ENCODE measurements around the gene STIP1.

STIP1 gene

DNA sequence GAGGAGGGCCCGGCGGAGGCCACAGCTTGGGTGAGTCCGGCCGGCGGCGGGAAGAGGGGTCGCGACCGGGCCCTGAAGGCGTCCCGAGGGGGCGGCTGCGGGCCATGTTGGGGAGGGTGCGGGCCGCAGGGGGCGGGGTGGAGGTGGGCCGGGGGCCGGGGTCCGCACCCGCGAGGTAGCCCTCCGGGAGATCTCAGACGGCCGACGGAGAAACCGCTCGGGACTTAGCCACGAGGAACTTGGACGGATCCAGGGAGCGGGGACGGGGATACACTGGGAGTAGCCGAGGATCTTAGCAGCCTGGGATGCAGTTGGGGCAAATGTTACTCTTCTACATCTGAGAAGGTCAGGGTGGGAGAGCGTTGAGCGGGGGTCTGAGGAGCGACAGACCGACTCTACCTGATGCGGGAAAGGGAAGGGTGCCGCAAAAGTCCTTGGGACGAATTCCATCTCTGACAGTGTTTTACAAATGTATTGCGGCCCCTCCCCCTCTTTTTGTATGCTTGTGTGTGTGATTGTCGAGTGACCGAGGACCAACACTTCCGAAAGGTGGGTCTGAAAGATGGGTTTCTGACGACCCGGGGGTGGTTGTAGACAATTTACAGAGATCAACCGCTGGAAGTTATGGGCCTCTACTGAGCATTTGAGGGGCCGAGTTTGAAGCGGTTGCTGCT, 658 bp downstream of the STIP1 start:
- Histone ChIP-seq H2AFZ (ENCODE audit: low read depth) (no peak overlapping the region), H4K20me1 (ENCODE audit: insufficient read depth) (peaks cover 11% of the 10 kb centered on the region), H3K4me2 (no peak overlapping the region), H3K36me3 (ENCODE audit: insufficient read depth) (peaks cover 8% of the 10 kb centered on the region; the same call in 1 of the 2 replicates), H3K4me1 (ENCODE audit: low read depth, poor library complexity, severe bottlenecking) (peaks cover 25% of the 10 kb centered on the region), H3K27ac (no peak overlapping the region; the same call in 1 of the 2 replicates), H3K9ac (no peak overlapping the region; the same call in 1 of the 2 replicates), H3K27me3 (ENCODE audit: insufficient read depth, low read depth) (no peaks in the 10 kb centered on the region), H3K4me3 (IDR thresholded peaks at IDR 0.05; ENCODE audit: insufficient read depth, low read depth, low read length) (no peak overlapping the region), H3K79me2 (ENCODE audit: insufficient read depth, low read depth) (peaks cover 27% of the 10 kb centered on the region; the same call in 1 of the 2 replicates)
- TF ChIP-seq, protein P1, sequence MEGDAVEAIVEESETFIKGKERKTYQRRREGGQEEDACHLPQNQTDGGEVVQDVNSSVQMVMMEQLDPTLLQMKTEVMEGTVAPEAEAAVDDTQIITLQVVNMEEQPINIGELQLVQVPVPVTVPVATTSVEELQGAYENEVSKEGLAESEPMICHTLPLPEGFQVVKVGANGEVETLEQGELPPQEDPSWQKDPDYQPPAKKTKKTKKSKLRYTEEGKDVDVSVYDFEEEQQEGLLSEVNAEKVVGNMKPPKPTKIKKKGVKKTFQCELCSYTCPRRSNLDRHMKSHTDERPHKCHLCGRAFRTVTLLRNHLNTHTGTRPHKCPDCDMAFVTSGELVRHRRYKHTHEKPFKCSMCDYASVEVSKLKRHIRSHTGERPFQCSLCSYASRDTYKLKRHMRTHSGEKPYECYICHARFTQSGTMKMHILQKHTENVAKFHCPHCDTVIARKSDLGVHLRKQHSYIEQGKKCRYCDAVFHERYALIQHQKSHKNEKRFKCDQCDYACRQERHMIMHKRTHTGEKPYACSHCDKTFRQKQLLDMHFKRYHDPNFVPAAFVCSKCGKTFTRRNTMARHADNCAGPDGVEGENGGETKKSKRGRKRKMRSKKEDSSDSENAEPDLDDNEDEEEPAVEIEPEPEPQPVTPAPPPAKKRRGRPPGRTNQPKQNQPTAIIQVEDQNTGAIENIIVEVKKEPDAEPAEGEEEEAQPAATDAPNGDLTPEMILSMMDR (conservative IDR thresholded peaks at IDR 0.05; ENCODE audit: low read depth, low read length) = no peak

DNA sequence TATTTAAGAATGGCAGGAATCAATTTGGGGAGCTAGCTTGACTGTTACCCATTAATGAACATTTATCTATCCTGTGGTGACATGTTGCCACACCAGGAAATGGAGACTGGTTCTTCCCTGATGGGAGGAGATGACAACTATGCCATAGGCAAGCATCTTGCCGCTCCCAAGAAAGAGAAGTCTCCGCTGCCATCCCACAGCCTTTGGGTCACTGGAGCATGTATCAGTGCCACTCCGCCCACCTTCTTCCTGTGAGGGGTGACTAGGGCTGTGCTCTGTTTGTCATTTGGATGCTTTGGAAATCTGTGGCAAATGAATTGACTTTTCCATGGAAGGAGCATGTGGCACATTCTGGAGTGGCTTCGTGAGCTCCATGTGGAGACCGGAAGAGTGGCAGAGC, 6.5 kb downstream of the STIP1 start:
- Histone ChIP-seq H3K79me2 (ENCODE audit: insufficient read depth, low read depth) (peaks cover 11% of the 10 kb centered on the region; the same call in 1 of the 2 replicates), H3K27ac (no peak overlapping the region), H2AFZ (ENCODE audit: low read depth) (no peak overlapping the region), H3K4me3 (IDR thresholded peaks at IDR 0.05; ENCODE audit: insufficient read depth, low read depth, low read length) (no peak overlapping the region), H3K4me2 (no peak overlapping the region), H3K9ac (no peak overlapping the region), H3K4me1 (ENCODE audit: low read depth, poor library complexity, severe bottlenecking) (peaks cover 5% of the 10 kb centered on the region), H3K27me3 (ENCODE audit: insufficient read depth, low read depth) (no peaks in the 10 kb centered on the region), H4K20me1 (ENCODE audit: insufficient read depth) (peaks cover 22% of the 10 kb centered on the region), H3K36me3 (ENCODE audit: insufficient read depth) (peaks cover 48% of the 10 kb centered on the region; the same call in 1 of the 2 replicates)
- TF ChIP-seq, protein P1 (conservative IDR thresholded peaks at IDR 0.05; ENCODE audit: low read depth, low read length) = no peak

DNA sequence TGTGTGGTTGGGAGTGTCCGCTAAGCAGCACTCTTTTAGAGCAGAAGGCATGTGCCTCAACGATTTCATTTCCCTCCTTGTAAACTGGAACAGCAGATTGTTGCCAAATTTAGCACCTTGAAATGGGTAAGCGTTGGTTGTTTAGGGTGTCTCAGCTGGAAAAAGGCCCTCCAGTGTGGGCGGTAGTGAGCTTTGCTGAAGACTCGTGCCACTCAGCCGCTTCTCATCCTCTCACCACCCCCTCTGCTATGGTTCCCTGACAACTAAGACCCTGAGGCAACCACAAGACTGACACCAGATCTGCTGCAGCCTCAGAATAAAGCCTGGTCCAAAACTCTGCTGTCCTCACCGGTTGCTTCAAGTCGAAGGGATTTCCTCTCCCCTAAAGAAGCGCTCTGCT, 10.7 kb downstream of the STIP1 start:
- Histone ChIP-seq H3K36me3 (ENCODE audit: insufficient read depth) (peaks cover 61% of the 10 kb centered on the region; the same call in 1 of the 2 replicates), H3K4me2 (no peak overlapping the region)

DNA sequence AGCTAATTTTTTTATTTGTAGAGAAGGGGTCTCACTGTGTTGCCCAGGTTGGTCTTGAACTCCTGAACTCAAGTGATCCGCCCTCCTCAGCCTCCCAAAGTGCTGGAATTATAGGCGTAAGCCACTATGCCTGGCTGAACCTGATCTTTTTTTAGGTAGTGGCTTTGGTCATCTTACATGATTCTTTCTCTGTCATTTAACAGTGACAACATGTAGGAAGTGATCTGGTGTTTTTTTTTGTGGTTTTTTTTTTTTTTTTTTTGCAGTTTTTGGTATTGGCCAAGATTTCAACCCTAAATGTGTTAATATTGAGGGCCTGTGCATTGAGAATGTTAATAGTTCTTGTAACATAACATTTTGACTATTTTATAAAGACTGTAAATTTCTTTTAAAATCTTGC, 12.5 kb downstream of the STIP1 start:
- H3K4me1 ChIP-seq (ENCODE audit: low read depth, poor library complexity, severe bottlenecking) = peaks cover 11% of the 10 kb centered on the region
- no peak overlapping the region for H3K4me3 ChIP-seq (IDR thresholded peaks at IDR 0.05; ENCODE audit: insufficient read depth, low read depth, low read length)
- H2AFZ ChIP-seq (ENCODE audit: low read depth) = no peak overlapping the region
- no peak overlapping the region for H3K27ac ChIP-seq
- H3K27me3 ChIP-seq (ENCODE audit: insufficient read depth, low read depth) = no peaks in the 10 kb centered on the region
- no peak overlapping the region for H3K4me2 ChIP-seq
- H3K79me2 ChIP-seq (ENCODE audit: insufficient read depth, low read depth) = peaks cover 19% of the 10 kb centered on the region
- TF ChIP-seq, protein P1 (conservative IDR thresholded peaks at IDR 0.05; ENCODE audit: low read depth, low read length) = no peak
- H3K9ac ChIP-seq = no peak overlapping the region
- peaks cover 61% of the 10 kb centered on the region; the same call in 1 of the 2 replicates for H3K36me3 ChIP-seq (ENCODE audit: insufficient read depth)
- no peaks in the 10 kb centered on the region for H4K20me1 ChIP-seq (ENCODE audit: insufficient read depth)

More for the DNA sequence above, 10.7 kb downstream of the STIP1 start:
- Histone ChIP-seq H3K79me2 (ENCODE audit: insufficient read depth, low read depth) (peaks cover 16% of the 10 kb centered on the region), H2AFZ (ENCODE audit: low read depth) (no peak overlapping the region), H3K9ac (no peak overlapping the region), H3K27ac (0 out of 2 replicates have a peak overlapping the region, but pooled peaks have one; percentile 11), H3K4me3 (IDR thresholded peaks at IDR 0.05; ENCODE audit: insufficient read depth, low read depth, low read length) (no peak overlapping the region), H3K4me1 (ENCODE audit: low read depth, poor library complexity, severe bottlenecking) (peaks cover 5% of the 10 kb centered on the region), H4K20me1 (ENCODE audit: insufficient read depth) (peaks cover 11% of the 10 kb centered on the region; the same call in 1 of the 2 replicates), H3K27me3 (ENCODE audit: insufficient read depth, low read depth) (no peaks in the 10 kb centered on the region)
- TF ChIP-seq, protein P1 (conservative IDR thresholded peaks at IDR 0.05; ENCODE audit: low read depth, low read length) = no peak
